Measurements from ENCODE around the gene CD52.

GRCh38 chr1:26297057-26297790 lies 20.5 kb upstream of the CD52 start:
- TF ChIP-seq EZH2 (IDR thresholded peaks at IDR 0.05; ENCODE audit: low read length), result no peak
- TF ChIP-seq CTCF (optimal IDR thresholded peaks at IDR 0.05 in 1 of 3, IDR thresholded peaks at IDR 0.05 in 1 of 3, conservative IDR thresholded peaks at IDR 0.05 in 1 of 3; ENCODE audit: extremely low read depth in 1 of 3, insufficient read depth in 2 of 3, low read length in 3 of 3), result no peak
